Smooth muscle cell of the brain vasculature (primary cell): ENCODE data around the gene PTPRJ.
A peak's percentile ranks its signal among the peaks of the same experiment; 100 is the strongest.
"Not testable (repeated sequence)": the region's sequence is repeated elsewhere in the genome, so short reads cannot be mapped to it uniquely, and the experiment has no call there.

Experiments used
- DNase-seq: peaks from one replicate; pipeline ENCODE4 v3.0.0-alpha.2; 2012; ENCODE audit warnings: low read depth, low spot score

The PTPRJ gene

DNA sequence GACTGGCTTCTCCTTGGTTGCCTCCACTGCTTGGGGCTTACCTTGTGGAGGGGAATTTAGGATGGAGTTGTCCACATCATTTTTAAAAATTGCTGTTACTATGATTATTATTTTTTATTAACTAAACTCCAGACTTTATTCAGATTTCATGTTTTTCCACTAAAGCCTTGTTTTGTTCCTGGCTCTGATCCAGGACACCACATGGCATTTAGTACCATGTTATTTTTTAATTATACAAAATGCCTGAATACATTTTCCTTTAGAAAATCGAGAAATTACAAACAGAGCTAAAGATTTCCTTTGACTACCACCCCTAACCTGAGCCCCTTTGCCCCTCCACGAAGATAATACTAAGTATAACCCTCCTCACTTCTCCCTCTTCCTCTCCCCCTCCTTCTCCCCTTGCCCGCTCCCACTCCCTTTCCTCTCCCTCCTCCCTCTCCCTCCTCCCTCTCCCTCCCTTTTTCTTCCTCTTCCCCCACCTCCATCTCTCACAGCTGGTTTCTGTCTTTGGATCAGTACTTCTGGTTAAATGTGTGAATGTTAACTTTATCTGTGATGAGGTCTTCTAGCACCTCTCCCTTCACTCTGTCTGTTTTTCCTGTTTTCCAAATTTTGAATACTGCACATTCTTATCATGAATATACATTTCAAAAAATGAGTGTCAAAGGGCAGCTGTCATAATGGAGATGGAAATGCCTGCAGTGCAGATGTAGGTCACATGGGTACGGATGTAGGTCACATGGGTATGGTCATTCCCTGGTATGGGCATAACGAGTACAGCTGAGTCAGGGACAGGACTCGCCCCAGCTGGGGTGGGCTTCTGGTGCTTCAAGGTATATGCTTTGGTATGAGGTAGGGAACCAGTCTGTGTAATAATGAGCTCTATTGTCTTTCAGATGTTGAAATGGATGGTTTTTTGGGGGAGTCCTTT lies 181.9 kb downstream of the PTPRJ start:
- DNase-seq, result no peak

DNA sequence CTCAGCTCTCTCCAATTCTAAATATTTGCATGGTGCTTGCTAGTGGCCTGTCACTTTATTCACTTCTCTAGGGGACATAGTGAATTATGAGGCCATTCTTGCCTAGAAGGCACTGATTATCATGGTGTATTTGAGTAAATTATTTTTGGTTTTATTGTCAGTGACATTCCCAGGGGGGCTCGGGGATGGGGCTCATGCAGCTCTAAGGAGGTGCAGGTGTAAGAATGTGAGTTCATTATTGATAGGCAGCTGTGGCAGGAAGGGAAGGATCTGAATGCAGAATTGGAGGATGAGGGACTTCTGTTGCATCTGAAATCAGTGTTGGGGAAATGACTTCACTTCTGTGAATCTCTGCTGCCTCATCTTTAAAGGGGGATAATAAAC lies 182.5 kb downstream of the PTPRJ start:
- DNase-seq, result no peak

DNA sequence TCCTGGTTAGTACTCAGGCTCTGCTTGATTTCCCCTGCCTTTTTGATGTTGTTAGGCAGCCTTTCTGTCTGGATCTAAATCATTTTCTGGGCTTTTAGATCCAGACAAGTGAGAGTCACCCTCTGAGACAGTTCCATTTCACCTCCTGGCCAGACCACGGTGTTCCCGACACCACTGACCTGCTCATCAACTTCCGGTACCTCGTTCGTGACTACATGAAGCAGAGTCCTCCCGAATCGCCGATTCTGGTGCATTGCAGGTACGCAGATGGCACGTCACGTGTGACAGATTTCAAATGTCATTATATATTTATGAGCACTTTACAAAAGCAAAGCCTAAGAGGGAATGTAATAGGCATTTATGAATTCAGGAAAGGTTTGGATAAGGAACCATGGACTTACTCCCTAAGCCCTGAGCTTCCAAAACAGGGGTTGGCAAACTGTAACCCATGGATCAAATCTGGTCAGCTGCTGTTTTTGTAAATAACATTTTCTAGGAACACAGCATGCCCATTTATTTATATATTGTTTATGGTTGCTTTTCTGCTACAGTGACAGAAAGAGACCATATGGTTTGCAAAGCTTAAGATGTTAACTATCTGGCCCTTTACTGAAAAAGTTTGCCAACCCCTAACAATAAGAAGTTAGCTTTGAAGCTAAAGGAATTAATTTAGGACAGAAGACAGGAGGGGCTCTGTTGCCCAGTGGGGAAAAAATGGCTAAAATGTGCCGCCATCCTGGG lies 183.2 kb downstream of the PTPRJ start:
- DNase-seq, result no peak

DNA sequence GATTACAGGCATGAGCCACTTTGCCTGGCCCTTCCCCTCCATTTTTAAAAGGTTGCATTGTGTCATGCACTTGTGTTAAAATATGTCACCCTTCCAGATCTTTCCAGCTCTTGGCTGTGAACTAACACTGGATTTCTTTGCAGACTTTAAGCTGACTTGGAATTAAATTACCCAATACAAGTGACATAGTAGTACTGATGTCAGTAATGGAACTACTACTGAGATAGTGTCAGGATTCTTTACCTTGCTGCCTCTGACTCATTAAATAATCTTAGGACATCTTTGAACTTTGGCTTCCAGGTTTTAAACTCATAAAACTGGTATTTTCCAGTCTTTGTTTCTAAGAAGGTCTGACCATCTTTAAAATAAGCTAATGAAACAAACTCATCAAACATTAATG lies 184.5 kb downstream of the PTPRJ start:
- DNase-seq, result no peak

DNA sequence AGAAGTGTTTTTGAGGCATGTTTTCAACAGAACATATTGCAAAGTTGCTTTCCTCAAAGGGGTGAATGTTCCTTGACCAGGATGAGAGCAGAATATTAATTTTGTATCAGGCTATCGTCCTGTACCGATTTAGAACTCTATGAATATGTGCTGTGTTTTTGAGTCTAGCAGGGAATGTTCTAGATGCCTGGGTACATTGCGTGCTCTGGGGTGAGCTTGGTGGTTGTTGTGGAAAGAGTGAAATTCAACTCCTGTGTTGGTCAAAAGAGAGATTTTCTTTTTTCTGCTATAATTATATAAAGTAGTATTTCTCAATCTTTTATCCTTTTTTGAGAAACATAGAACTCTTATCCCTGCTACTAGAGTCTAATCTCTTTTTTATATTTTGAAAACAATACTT lies 185.1 kb downstream of the PTPRJ start:
- no peak for DNase-seq

DNA sequence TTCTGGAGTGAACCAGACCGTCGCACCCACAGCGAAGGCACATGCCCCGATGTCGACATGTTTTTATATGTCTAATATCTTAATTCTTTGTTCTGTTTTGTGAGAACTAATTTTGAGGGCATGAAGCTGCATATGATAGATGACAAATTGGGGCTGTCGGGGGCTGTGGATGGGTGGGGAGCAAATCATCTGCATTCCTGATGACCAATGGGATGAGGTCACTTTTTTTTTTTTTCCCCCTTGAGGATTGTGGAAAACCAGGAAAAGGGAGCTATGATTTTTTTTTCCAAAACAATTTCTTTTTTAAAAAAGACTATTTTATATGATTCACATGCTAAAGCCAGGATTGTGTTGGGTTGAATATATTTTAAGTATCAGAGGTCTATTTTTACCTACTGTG lies 187.0 kb downstream of the PTPRJ start:
- no peak for DNase-seq

DNA sequence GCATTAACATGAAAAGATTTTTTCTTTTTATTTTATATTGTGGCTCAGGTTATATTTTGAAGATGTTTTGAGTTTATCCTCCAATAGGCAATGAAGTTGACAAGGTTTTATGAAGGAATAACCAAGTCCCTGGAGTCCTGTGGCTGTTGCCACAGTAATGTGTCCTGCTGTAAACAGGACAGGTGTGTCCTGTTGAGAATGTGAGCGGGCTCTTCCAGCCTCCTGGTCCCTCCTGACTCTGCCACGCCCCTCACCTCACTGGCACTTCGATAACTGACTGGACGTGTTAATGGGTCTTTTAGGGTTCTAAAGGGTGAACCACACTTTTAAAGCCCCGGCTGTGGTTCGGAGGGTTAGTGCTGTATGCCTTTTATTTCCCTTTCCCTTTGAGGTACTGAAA lies 188.5 kb downstream of the PTPRJ start:
- DNase-seq, result no peak

DNA sequence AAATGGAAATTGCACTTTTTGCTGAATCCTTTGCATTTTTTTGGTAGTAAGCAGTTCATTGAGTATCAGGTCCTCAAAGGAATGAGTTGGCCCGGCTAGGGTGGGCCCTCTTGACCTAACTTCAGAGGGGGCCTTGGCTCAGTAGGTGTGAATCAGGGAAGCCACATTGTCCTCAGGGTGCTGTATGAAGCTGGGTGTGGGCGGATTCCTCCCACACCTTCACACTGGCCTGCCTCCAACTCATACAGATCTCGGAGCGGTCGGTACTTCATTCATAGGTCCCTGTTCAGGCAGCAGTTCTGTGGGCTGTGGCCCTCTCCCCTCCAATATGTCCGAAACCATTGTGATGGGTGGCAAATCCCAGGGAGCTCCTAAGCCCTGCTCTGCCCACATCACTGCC lies 188.9 kb downstream of the PTPRJ start:
- no peak for DNase-seq

DNA sequence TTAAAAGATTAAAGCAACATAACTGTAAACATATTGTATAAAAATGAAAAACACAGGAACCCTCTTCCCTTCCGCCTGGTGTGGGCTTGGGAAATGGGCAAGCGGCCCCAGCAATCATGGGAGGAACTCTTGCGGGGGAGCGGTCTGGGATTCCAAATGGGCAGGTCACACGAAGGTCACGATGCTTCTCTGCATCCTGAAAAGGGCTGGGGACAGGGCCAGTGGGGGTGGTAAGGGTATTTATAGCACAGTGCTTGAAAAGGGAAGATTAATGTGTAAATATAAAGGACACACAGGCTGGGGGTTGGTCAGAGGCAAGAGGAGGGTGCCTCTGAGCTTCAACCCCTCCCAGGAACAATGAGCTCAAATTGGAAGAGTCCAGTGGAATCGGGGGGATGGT lies 189.4 kb downstream of the PTPRJ start:
- DNase-seq, result no peak

DNA sequence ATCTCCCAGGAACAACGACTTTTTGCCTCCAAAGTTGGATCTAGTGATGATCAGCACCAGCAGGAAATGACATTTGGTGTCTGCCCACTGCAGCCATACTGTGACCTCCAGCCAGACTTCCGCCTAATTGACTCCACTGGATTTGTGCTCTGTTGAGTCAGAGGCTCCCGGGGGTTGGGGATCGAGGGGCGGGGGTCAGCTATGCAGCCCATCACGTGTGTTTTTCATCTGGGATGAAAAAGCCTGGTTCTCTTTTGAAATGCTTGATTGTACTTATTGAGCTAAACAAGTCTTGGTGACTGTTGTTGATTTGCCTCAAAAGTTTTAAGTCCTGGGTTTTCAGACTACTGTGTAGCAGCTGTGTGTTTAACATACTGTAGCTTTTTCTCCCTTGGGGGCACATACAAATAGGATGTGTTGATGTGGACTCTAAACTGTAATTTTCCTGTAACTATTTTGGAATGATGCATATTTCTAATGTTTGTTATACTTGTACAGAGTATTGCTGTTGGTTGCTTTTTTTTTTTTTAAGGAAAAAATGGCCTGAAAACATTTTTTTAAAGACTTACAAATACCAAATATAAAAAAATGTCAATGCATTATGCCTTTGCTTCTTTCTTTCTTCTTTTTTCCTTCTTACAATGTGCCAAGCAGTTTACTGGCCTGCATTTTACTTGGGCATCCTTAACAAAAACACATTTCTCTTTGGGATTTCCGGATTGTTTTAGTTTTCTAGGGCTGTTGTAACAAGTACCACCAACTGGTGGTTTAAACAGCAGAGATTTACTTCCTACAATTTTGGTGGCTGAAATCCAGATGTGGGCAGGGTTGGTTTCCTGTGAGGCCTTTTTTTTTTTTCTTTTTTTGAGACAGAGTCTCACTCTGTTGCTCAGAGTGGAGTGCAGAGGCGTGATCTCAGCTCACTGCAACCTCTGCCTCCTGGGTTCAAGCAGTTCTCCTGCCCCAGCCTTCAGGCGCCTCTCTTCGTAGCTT lies 190.2 kb downstream of the PTPRJ start:
- DNase-seq, result peak; percentile 21

DNA sequence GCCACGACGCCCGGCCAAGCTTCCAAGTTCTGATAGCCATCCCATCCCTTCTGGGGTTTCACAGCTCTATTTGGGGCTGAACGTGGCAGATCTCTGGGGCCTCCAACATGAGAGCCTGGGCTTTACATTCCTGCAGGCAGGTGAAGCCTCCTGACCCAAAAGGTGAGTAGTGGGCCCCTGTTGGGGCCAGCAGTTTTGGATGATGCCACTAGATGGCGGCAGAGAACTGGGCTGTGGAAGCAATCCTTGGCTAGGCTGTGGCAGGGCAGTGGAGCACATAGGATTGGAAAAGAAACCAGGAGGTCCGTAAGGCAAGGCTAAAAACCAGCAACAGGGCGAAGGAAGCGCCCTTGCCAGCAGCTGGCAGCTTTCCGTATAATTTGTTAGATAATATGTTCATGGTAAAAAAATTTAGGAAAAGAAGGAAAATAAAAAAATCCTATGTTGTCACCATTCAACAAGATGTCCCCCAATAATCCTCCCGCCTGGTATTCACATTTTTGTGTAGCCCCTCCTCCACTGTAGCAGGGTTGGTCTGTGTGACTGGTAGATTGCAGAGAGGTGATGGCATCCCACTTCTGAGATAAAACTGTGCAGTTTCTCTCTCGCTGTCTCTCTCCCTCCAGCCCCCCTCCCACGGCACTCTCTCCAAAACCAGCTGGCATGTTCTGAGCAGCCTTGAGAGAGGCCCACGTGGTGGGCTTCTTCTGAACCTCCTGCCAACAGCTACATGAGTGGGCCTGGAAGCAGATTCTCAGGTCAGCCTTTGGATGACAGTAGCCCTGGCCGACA lies 192.7 kb downstream of the PTPRJ start:
- no peak for DNase-seq

DNA sequence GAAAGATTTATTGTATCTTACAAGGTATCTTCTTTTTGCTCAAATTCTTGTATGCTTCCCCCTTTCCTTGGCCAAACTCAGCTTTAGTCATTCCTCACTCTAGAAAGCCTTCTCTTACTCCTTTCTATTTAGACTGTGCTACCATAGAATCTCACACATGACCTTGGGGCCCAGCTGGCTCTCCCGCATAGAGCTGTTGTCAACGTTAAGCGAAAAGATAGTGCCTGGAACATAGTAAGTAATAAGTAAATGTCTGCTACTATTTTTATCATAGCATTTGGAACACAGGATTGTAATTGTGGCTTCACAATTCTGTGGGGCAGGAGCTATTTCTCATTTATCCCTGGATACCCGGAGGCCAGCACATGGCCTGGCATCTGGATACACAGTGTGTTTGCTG lies 197.3 kb downstream of the PTPRJ start:
- no peak for DNase-seq

DNA sequence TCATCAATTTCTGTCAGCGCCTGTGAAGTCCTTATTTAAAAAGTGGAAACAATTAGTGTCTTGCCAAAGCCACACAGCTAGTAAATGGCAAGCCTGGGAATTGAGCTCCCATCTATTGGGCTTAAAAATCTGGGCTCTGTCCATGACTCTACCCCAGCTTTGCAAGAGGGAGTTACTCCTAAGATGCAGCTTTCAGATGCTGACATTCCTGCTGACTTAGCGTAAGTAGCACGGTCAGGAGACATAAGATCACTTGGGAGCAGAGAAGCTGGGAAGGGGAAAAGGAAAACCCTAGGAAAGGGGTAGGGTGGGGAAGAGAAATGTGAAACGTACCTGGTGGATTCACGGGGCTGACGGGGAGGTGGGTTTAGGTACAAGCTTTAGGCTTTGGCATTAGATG lies 200.3 kb downstream of the PTPRJ start:
- DNase-seq, result no peak

DNA sequence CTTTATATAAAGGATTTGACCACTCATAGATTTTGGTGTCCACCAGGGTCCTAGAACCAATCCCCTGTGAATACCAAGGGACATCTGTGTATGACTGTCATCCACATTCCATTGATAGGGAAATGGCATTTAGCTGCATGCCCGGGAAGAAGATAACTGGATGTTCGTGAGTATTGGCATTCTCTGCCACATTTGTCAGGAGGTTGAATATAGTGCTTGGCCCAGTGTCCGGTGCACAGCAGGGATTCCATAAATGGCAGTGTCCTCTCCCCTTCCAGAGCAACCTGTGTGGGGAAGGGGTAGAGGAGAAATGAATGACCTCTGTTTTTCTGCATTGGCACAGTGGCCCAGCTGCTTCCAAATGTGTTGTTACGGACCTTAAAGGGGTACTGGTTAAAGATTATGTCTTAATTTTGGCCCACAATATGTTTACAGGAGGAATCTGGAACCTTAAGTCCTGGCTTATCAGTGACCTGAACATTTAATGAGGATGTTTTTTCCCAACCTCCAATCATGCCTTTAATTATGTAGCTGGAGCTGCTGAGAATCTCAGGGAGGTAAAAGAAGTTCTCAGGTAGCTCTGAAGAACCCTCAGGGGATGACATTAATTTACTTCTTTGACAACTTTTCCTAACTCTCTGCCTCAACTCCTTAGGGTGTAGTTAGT lies 202.6 kb downstream of the PTPRJ start:
- DNase-seq, result no peak

DNA sequence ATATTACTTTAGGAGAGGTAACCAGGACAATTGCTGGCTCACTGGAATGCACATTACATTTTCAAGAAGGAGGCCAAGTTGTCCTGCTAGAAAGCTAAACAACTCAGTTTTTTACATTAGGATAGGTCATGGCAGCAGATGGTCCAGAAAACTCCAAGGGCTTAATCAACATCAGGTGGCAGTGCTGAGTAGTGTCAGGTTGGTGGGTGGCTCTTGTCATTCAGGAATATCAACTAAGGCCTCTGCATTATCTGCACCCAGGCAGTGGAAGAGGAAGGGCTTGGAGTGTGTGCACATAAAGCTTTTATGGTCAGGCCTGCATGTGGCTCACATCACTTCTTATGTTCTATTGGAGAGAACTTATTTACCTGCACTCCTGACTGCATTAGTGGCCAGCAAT lies 204.1 kb downstream of the PTPRJ start:
- no peak for DNase-seq

DNA sequence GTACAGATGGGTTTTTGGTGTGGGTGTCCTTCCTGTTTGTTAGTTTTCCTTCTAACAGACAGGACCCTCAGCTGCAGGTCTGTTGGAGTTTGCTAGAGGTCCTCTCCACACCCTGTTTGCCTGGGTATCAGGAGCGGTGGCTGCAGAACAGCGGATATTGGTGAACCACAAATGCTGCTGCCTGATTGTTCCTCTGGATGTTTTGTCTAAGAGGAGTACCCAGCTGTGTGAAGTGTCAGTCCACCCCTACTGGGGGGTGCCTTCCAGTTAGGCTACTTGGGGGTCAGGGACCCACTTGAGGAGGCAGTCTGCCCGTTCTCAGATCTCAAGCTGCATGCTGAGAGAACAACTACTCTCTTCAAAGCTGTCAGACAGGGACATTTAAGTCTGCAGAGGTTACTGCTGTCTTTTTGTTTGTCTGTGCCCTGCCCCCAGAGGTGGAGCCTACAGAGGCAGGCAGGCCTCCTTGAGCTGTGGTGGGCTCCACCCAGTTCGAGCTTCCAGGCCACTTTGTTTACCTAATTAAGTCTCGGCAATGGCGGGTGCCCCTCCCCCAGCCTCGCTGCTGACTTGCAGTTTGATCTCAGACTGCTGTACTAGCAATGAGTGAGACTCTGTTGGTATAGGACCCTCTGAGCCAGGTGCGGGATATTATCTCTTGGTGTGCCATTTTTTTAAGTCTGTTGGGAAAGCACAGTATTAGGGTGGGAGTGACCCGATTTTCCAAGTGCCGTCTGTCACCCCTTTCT lies 210.7 kb downstream of the PTPRJ start:
- not testable (repeated sequence) for DNase-seq

DNA sequence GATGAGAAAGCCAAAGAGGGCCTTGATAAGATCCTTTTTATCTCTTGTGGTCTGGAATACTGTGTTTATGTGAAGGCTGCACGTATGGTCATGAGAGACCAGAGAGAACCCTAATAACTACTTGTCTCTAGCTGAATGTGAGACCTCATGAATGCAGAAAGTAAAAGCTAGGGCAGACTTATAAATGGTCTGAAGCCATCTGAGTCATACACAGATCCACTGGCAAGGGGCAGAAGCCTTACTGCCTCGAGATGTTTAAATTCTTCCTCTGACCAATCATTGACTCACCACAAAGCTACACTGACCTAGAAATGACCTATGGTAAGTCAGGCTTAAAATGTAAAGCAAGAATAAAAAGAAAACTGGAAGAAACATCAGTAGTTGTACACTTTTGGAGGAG lies 213.5 kb downstream of the PTPRJ start:
- DNase-seq, result no peak

DNA sequence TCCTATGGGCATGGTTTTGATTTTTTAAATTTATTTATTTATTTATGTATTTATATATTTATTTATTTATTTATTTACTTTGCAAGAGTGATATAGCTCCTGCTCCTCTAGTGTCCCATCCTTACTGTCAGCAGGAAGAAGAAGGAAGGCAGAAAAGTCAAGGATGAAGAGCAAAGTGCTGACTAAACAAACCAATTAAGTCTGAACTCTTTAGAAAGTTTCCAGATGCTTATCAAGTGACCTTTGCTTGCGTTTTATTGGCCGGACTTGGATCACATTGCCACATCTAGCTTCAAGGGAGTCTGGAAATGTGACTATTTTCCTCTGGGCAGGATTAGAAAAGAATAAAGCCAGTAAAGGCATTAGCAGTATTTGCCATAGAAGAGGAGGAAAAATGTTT lies 227.5 kb downstream of the PTPRJ start:
- no peak for DNase-seq

DNA sequence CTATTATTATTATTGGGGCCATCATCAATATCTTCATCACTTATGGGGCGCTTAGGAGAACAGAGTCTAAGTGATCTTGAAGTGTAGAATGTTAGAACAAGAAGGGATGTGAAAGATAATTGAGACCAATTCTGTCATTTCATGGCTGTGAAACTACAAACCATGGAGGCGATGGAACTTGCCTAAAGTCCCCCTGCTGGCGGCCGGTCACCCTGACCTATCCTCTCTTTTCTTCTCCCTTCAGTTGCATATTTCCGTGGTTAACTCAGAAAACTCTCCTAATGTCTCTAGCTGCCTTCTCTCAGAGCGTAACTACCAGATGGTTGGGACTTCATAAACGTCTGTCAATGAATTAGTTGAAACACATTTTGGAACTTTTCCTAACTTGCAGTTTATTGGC lies 229.7 kb downstream of the PTPRJ start:
- DNase-seq, result no peak

DNA sequence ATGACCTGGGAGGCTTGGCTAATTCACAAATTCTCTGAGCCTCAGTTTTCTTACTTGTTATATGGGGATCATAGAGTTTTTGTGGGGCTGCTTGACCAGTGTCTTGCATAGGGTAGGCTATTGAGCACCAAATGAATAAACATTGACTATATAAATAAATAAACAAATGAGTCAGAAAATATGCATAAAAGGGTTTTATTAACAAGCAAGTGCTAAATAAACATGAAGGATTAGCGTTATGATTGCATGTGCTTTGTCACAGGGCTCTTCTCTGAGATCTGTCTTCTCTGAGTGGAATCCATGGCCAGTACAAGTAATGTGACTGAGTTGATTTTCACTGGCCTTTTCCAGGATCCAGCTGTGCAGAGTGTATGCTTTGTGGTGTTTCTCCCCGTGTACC lies 236.2 kb downstream of the PTPRJ start, which contains the start of gene OR4B1:
OR4B1 (plus strand) TSS at position 301 of the 400 bp plus-strand sequence; CDS start at position 301, 0 bp downstream.
- DNase-seq, result no peak
